Spinal cord (tissue), 10 donors: ENCODE measurements around the gene PALLD. TPM values are rescaled to one million over a fixed set of nuclear protein-coding genes. Genes with fewer than 3 reads are reported as not detected.

ENCODE experiments used
- DNase-seq, 6 donors: peaks; one replicate each; pipeline versions ENCODE4 v3.0.0 to v3.0.0-alpha.2; 2013 to 2015; ENCODE audit warnings: low spot score in 6 of 6, low read depth in 4 of 6
- H3K27ac ChIP-seq: one replicate; pipeline ENCODE4 v1.5.1; 2013; ENCODE audit warnings: low read depth, low read length, control low read depth
- H3K27me3 ChIP-seq: one replicate; pipeline ENCODE4 v1.6.1; 2013; ENCODE audit warnings: low read length; ENCODE audit not compliant: control insufficient read depth, insufficient read depth
- H3K36me3 ChIP-seq: one replicate; pipeline ENCODE4 v1.6.1; 2013; ENCODE audit warnings: low read length; ENCODE audit not compliant: control insufficient read depth, insufficient read depth
- H3K4me1 ChIP-seq: one replicate; pipeline ENCODE4 v1.6.1; 2013; ENCODE audit warnings: low read length; ENCODE audit not compliant: control insufficient read depth, insufficient read depth
- H3K4me3 ChIP-seq: one replicate; pipeline ENCODE4 v1.5.1; 2013; ENCODE audit warnings: low read depth, low read length, control low read depth
- H3K9me3 ChIP-seq: one replicate; pipeline ENCODE4 v1.6.1; 2013; ENCODE audit warnings: low read length; ENCODE audit not compliant: control insufficient read depth, insufficient read depth
- WGBS: methylation state at CpG from one replicate; pipeline ENCODE4 v1.1.5; 2013; ENCODE audit warnings: missing lambda C conversion rate; ENCODE audit not compliant: insufficient coverage; 5-methylcytosine and 5-hydroxymethylcytosine counted together
- polyA plus RNA-seq, 2 donors: library from polyadenylated mRNA; unstranded; fragments of 120-200 nt; gene quantifications; one replicate each; pipeline ENCODE4 v1.2.1, GENCODE V29; 2013; ENCODE audit not compliant: insufficient read length in 2 of 2
- total RNA-seq, 2 donors: library from RNA; depleted of rRNA in 1 of 2; stranded (reverse); fragments of 120-200 nt in 1 of 2; fragments of >200 nt in 1 of 2; gene quantifications; one replicate each; pipeline versions ENCODE4 v1.2.3 to v1.2.4, GENCODE V29; 2013 to 2014
- donor health status: healthy.

PALLD gene
- total and polyA plus RNA-seq, 4 donors: 45.9 to 71.1 (median 62.4) TPM

DNA sequence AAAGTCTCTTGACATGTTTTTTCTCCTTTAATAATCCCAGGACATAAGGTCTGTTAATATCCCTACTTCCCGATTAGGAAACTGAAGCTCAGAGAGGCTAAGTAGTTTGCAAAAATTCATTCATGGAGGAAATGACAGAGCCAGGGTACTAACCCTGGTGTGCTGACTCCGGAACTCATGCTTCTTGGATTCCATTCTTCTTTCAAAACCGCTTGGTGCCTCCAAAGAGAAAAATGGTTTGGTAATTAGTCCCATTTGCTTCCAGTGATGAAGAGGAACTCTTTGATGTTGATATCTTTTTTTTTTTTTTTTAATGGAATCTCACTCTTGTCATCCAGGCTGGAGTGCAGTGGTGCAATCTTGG is 146.9 kb downstream of the PALLD start:
- no peak overlapping the region for H3K4me3 ChIP-seq
- H3K9me3 ChIP-seq: no peaks in the 10 kb centered on the region
- no peaks in the 10 kb centered on the region for H3K36me3 ChIP-seq
- 100% methylated on average over 1 of the region's 3 CpGs for WGBS
- H3K27ac ChIP-seq: no peak overlapping the region
- H3K27me3 ChIP-seq: no peaks in the 10 kb centered on the region
- H3K4me1 ChIP-seq: peaks cover 11% of the 10 kb centered on the region
- no peak for DNase-seq

DNA sequence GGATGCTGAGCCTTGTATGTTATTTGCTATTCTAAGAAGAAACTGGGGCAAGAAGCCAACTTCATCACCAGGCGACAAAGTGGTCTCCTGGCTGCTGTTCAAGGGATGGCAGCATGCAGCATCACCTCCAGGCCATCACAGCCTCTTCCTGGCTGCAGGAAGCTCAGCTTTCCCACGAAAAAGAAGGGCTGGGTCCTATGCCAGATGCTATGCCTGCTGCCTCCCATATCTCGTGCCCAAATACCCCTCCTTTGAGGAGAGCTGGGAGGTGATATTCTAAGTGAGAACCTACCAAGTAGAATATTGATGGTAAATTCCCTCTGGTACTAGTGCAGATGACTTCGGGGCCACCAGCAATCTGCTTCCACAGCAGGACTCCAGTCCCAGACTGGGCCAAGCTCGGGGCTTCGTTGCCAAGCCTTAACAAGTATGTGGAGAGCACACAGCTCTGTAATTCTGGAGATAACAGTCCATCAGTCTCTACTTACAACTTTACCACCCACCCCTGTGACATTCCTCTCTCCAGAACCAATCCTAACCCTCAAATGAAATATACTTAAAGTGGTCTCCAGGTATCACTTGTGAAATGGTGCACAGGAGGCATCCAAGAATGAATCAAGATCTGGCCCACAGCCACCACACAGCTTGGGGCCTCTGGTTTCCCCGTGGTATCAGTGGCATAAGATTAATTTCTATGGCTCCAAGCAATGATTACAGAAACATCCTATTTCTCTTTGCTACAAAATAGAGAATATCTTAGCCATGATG is 149.3 kb downstream of the PALLD start:
- no peaks in the 10 kb centered on the region for H3K27me3 ChIP-seq
- WGBS: 26% methylated on average over 2 of the region's 7 CpGs
- peak in 2 of 6 donors; percentile 71 to 92 for DNase-seq
- no peaks in the 10 kb centered on the region for H3K9me3 ChIP-seq
- peaks cover 11% of the 10 kb centered on the region for H3K4me1 ChIP-seq
- no peak overlapping the region for H3K4me3 ChIP-seq
- H3K36me3 ChIP-seq: no peaks in the 10 kb centered on the region
- no peak overlapping the region for H3K27ac ChIP-seq

DNA sequence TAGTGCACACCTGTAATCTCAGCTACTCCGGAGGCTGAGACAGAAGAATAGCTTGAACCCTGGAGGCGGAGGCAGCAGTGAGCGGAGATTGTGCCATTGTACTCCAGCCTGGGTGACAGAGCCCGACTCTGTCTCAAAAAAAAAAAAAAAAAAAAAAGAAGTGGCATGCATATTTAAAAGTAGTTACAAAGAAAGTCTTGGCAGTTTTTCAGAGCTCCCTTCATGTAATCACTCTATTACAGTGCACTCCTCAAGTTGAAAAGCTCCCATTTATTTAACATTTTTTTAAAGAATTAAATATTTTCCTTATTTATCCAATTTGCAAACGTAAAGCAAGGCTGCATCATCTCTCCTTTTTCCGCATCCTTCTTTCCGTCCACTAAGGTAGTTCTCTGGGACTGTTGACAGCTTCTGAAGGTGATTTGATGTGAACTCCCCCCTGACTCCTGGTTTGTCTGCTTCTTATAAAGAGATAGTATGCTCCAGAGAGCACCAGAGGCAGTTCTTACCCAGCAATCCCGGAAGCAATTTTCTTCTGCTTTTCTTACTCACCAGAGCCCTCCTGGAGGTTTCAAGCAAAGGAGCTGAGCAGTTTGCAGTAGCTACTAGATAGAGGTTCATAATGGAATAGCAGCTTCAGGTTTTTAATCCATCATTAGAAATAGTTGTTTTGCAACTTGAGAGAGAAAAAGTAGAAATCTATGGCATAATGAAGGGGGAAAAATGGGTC is 151.0 kb downstream of the PALLD start:
- Histone ChIP-seq H3K27me3 (no peaks in the 10 kb centered on the region), H3K9me3 (no peaks in the 10 kb centered on the region), H3K27ac (no peak overlapping the region), H3K4me1 (peaks cover 11% of the 10 kb centered on the region), H3K36me3 (no peaks in the 10 kb centered on the region), H3K4me3 (no peak overlapping the region)
- DNase-seq: peak in 1 of 6 donors; percentile 50
- 61% methylated on average over 2 of the region's 8 CpGs for WGBS

DNA sequence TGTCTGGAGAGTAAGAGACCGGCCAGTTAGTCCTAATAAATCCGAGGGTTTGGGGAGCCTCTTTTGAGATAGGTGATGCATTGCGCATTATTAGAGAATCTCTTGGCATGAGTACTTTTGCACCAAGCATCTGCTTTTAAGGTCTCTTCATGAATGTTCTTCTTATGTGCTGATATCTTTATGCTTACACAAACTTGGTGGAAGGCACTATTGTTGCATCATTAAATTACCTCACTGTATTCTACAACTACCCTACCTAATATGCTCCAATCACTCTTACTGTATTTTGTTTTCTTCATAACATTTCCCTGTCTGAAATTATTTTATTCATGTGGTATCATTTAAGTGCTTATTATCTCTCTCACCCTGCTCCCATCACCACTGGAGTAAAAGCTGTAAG is 151.6 kb downstream of the PALLD start:
- H3K27me3 ChIP-seq: no peaks in the 10 kb centered on the region
- DNase-seq: no peak
- H3K27ac ChIP-seq: no peak overlapping the region
- H3K4me1 ChIP-seq: peaks cover 11% of the 10 kb centered on the region
- no peak overlapping the region for H3K4me3 ChIP-seq
- H3K36me3 ChIP-seq: no peaks in the 10 kb centered on the region
- 100% methylated on average over 1 of the region's 3 CpGs for WGBS
- no peaks in the 10 kb centered on the region for H3K9me3 ChIP-seq

DNA sequence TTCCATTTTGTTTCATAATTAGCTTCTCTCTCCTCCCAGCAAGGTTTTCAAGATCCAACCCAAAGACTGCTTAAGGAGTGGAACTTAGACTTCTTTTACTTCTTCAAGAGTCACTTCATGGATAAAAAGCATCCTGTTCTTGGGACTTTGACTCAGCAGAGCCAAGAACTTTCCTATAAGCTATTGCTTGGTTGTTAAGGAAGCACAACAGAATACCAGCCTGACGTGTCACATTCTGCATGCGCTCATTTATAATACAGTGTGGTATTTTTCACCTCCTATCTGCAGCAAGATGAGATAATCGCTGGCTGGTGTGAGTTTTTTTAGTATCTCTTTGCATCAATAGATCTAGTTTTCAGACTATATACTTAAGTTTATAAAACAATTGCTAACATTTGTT is 152.1 kb downstream of the PALLD start:
- no CpG with 5 or more reads among the region's 3 CpGs for WGBS
- Histone ChIP-seq H3K36me3 (no peaks in the 10 kb centered on the region), H3K27me3 (no peaks in the 10 kb centered on the region), H3K9me3 (no peaks in the 10 kb centered on the region), H3K4me3 (no peak overlapping the region), H3K27ac (no peak overlapping the region), H3K4me1 (peaks cover 11% of the 10 kb centered on the region)
- DNase-seq: no peak

DNA sequence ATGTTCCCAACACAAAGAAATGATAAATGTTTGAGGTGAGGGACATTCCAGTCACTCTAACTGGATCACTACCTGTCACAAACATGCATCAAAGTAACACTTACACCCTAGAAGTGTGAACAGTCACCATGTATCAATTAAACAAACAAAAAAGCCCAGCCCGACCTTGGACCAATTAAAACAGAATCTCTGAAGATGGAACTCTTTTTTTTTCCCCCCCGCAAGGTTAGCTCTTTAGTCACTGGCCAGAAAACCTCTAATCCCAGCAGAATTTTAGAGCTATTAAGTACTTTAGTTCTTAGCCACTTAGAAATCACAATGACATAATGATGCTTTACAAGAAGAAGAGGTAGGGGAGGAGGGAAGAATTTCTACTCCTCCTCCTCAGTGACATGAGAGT is 154.5 kb downstream of the PALLD start:
- peaks cover 2% of the 10 kb centered on the region for H3K4me1 ChIP-seq
- no peaks in the 10 kb centered on the region for H3K9me3 ChIP-seq
- H3K4me3 ChIP-seq: no peak overlapping the region
- no peak overlapping the region for H3K27ac ChIP-seq
- WGBS: no CpG with 5 or more reads among the region's 2 CpGs
- DNase-seq: no peak
- no peaks in the 10 kb centered on the region for H3K36me3 ChIP-seq
- no peaks in the 10 kb centered on the region for H3K27me3 ChIP-seq

DNA sequence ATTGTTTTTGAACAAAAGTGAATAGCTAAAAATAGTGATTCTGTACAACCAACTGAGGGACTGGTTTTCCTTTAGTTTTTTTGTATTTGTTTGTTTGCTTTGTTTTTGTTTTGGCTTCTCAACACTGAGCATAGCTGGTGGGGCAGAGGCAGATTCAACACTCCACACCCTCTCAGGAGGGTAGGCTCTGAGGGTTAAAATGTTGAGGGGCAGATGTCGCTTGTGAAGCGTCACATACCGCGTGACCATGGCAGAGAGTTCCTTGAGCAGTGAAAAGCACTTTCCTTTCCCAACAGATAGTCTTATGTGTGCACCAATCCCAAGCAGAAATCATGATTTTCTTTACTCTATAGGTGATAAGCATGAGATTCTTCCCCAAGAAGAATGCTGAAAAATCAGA is 155.0 kb downstream of the PALLD start:
- H3K27me3 ChIP-seq: no peaks in the 10 kb centered on the region
- H3K36me3 ChIP-seq: no peaks in the 10 kb centered on the region
- no peak overlapping the region for H3K4me3 ChIP-seq
- DNase-seq: no peak
- WGBS: no CpG with 5 or more reads among the region's 4 CpGs
- H3K4me1 ChIP-seq: no peaks in the 10 kb centered on the region
- no peaks in the 10 kb centered on the region for H3K9me3 ChIP-seq
- no peak overlapping the region for H3K27ac ChIP-seq

DNA sequence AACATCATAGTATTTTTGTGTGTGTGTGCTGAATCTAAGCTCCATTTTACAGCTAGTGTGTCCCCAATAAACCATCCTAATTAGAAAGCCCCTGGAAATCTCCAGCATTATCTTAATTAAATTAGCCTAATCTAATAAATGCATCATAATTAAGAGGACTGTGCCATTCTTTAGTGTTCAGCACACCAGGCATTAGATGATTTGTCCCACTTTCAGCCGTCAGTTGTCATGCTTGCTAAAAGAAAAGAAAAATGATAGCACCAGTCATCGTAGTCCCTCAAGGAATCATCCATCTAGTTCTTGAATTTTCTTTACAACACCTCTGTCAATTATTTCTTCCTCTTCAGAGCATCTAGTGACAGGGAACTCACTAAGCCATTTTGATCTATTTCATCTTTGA is 155.9 kb downstream of the PALLD start:
- H3K36me3 ChIP-seq: no peaks in the 10 kb centered on the region
- 80% methylated on average over 1 of the region's 2 CpGs for WGBS
- no peaks in the 10 kb centered on the region for H3K9me3 ChIP-seq
- no peaks in the 10 kb centered on the region for H3K4me1 ChIP-seq
- no peak overlapping the region for H3K27ac ChIP-seq
- DNase-seq: no peak
- no peak overlapping the region for H3K4me3 ChIP-seq
- H3K27me3 ChIP-seq: no peaks in the 10 kb centered on the region

DNA sequence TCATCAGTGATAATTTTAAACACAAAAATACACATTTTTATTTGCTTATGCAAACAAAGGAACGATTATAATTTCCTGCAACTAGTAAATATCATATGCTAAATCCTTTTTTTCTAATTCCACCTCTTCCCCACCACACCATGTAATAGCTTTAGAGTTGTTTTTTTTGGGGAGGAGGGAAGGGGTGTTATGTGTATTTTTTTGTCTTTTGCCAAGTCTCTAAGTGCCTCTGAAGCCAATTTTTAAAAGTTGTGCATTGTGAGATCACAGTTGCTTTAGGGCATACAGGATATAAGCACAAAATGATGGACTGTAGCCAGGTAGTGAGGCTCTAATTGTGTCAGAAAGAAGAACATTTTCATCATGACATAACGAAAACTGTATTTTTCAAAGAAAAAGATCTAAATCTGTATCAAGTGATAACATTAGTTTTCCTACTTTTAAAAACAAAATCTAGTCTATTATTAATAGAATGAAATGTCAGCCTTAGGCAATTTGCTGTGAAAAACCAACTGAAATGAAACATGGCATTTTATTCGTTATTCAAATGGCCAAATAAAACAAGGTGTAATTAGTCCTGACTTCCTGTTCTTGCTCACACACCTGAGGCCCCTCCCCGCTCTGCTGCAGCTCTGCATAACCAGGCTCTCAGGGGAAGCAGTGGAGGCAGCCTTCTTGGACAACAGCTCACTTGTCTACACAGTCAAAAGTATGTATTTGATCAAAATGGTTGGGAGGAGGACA is 157.4 kb downstream of the PALLD start:
- no peak for DNase-seq
- Histone ChIP-seq H3K36me3 (no peaks in the 10 kb centered on the region), H3K4me3 (no peak overlapping the region), H3K4me1 (no peaks in the 10 kb centered on the region), H3K9me3 (no peaks in the 10 kb centered on the region), H3K27me3 (no peaks in the 10 kb centered on the region), H3K27ac (no peak overlapping the region)
- WGBS: 65% methylated on average over 2 of the region's 4 CpGs
